ENCODE data around the gene GNG8.

GRCh38 chr19:46678110-46678732 is 42.2 kb upstream of the GNG8 start:
- TF ChIP-seq CTCF (IDR thresholded peaks at IDR 0.05; ENCODE audit: low read depth, low read length) (no peak), EZH2phosphoT487 (IDR thresholded peaks at IDR 0.05; ENCODE audit: low read depth) (no peak)

Data from OCI-LY3 (cell line).